Measurements from ENCODE around the gene PRR5. TPM values are rescaled to one million over a fixed set of nuclear protein-coding genes. Genes with fewer than 3 reads are reported as not detected.

The PRR5 gene
- total and polyA plus RNA-seq, 2 donors: 5.9 to 16.2 TPM

- no peaks in the 10 kb centered on the region for H3K36me3 ChIP-seq (ENCODE audit: control insufficient read depth in 2 of 2, insufficient read depth in 2 of 2, low read length in 1 of 2)
- DNase-seq (ENCODE audit: low read depth in 6 of 9, low spot score in 9 of 9): no peak
- H3K27ac ChIP-seq (ENCODE audit: low read depth in 1 of 2, low read length in 1 of 2): no peak overlapping the region
- H3K27me3 ChIP-seq (ENCODE audit: control insufficient read depth in 2 of 2, insufficient read depth in 1 of 2, low read length in 1 of 2): no peaks in the 10 kb centered on the region
- H3K9me3 ChIP-seq (ENCODE audit: control insufficient read depth in 2 of 2, insufficient read depth in 1 of 2, low read length in 1 of 2): no peaks in the 10 kb centered on the region
- peaks cover 0 to 12% of the 10 kb centered on the region in 2 donors for H3K4me1 ChIP-seq (ENCODE audit: control insufficient read depth in 2 of 2, insufficient read depth in 2 of 2, low read length in 2 of 2)
- 97% methylated on average over 9 of the region's 9 CpGs for WGBS
- H3K4me3 ChIP-seq (ENCODE audit: low read length in 2 of 2): no peak overlapping the region
Observed at GRCh38 chr22:44693756-44694155, 8.2 kb upstream of the PRR5 start.

GRCh38 chr22:44697423-44698141 is 4.4 kb upstream of the PRR5 start:
- DNase-seq (ENCODE audit: low read depth in 6 of 9, low spot score in 9 of 9): peak in 6 of 9 donors; percentile 69 to 85 (median 76)
- 45% methylated on average over 22 of the region's 22 CpGs for WGBS
- H3K27ac ChIP-seq (ENCODE audit: low read depth in 1 of 2, low read length in 1 of 2): no peak overlapping the region
- H3K27me3 ChIP-seq (ENCODE audit: control insufficient read depth in 2 of 2, insufficient read depth in 1 of 2, low read length in 1 of 2): peaks cover 0 to 5% of the 10 kb centered on the region in 2 donors
- no peaks in the 10 kb centered on the region for H3K9me3 ChIP-seq (ENCODE audit: control insufficient read depth in 2 of 2, insufficient read depth in 1 of 2, low read length in 1 of 2)
- peaks cover 2 to 39% of the 10 kb centered on the region in 2 donors for H3K4me1 ChIP-seq (ENCODE audit: control insufficient read depth in 2 of 2, insufficient read depth in 2 of 2, low read length in 2 of 2)
- no peaks in the 10 kb centered on the region for H3K36me3 ChIP-seq (ENCODE audit: control insufficient read depth in 2 of 2, insufficient read depth in 2 of 2, low read length in 1 of 2)
- H3K4me3 ChIP-seq (ENCODE audit: low read length in 2 of 2): no peak overlapping the region

GRCh38 chr22:44698531-44699421 is 3.2 kb upstream of the PRR5 start:
- H3K27me3 ChIP-seq (ENCODE audit: control insufficient read depth in 2 of 2, insufficient read depth in 1 of 2, low read length in 1 of 2): peaks cover 9 to 11% of the 10 kb centered on the region in 2 donors
- no peak overlapping the region for H3K4me3 ChIP-seq (ENCODE audit: low read length in 2 of 2)
- no peaks in the 10 kb centered on the region for H3K9me3 ChIP-seq (ENCODE audit: control insufficient read depth in 2 of 2, insufficient read depth in 1 of 2, low read length in 1 of 2)
- 89% methylated on average over 23 of the region's 23 CpGs for WGBS
- no peak overlapping the region for H3K27ac ChIP-seq (ENCODE audit: low read depth in 1 of 2, low read length in 1 of 2)
- H3K36me3 ChIP-seq (ENCODE audit: control insufficient read depth in 2 of 2, insufficient read depth in 2 of 2, low read length in 1 of 2): no peaks in the 10 kb centered on the region
- peaks cover 8 to 49% of the 10 kb centered on the region in 2 donors for H3K4me1 ChIP-seq (ENCODE audit: control insufficient read depth in 2 of 2, insufficient read depth in 2 of 2, low read length in 2 of 2)
- DNase-seq (ENCODE audit: low read depth in 6 of 9, low spot score in 9 of 9): no peak

- no peak for DNase-seq (ENCODE audit: low read depth in 6 of 9, low spot score in 9 of 9)
Observed at GRCh38 chr22:44700456-44700855, 1.5 kb upstream of the PRR5 start.

GRCh38 chr22:44701187-44701790 is 715 bp upstream of the PRR5 start:
- 70% methylated on average over 5 of the region's 5 CpGs for WGBS

More at GRCh38 chr22:44700456-44700855, 1.5 kb upstream of the PRR5 start:
- no peak overlapping the region for H3K4me3 ChIP-seq (ENCODE audit: low read length in 2 of 2)
- H3K36me3 ChIP-seq (ENCODE audit: control insufficient read depth in 2 of 2, insufficient read depth in 2 of 2, low read length in 1 of 2): no peaks in the 10 kb centered on the region
- peaks cover 8 to 64% of the 10 kb centered on the region in 2 donors for H3K4me1 ChIP-seq (ENCODE audit: control insufficient read depth in 2 of 2, insufficient read depth in 2 of 2, low read length in 2 of 2)
- 83% methylated on average over 6 of the region's 6 CpGs for WGBS
- peak overlapping the region in 1 of 2 donors; percentile 65 for H3K27ac ChIP-seq (ENCODE audit: low read depth in 1 of 2, low read length in 1 of 2)
- H3K9me3 ChIP-seq (ENCODE audit: control insufficient read depth in 2 of 2, insufficient read depth in 1 of 2, low read length in 1 of 2): no peaks in the 10 kb centered on the region
- H3K27me3 ChIP-seq (ENCODE audit: control insufficient read depth in 2 of 2, insufficient read depth in 1 of 2, low read length in 1 of 2): peaks cover 9 to 11% of the 10 kb centered on the region in 2 donors

GRCh38 chr22:44702479-44703198 is 635 bp downstream of the PRR5 start:
- Histone ChIP-seq H3K36me3 (ENCODE audit: control insufficient read depth in 2 of 2, insufficient read depth in 2 of 2, low read length in 1 of 2) (no peaks in the 10 kb centered on the region), H3K9me3 (ENCODE audit: control insufficient read depth in 2 of 2, insufficient read depth in 1 of 2, low read length in 1 of 2) (no peaks in the 10 kb centered on the region), H3K27ac (ENCODE audit: low read depth in 1 of 2, low read length in 1 of 2) (no peak overlapping the region), H3K27me3 (ENCODE audit: control insufficient read depth in 2 of 2, insufficient read depth in 1 of 2, low read length in 1 of 2) (peaks cover 9 to 11% of the 10 kb centered on the region in 2 donors), H3K4me3 (ENCODE audit: low read length in 2 of 2) (peak overlapping the region; percentile 45 to 69), H3K4me1 (ENCODE audit: control insufficient read depth in 2 of 2, insufficient read depth in 2 of 2, low read length in 2 of 2) (peaks cover 8 to 65% of the 10 kb centered on the region in 2 donors)
- WGBS: under 1% methylated on average over 60 of the region's 60 CpGs
- peak in 2 of 9 donors; percentile 33 to 61 for DNase-seq (ENCODE audit: low read depth in 6 of 9, low spot score in 9 of 9)

More at GRCh38 chr22:44701187-44701790, 715 bp upstream of the PRR5 start:
- Histone ChIP-seq H3K27me3 (ENCODE audit: control insufficient read depth in 2 of 2, insufficient read depth in 1 of 2, low read length in 1 of 2) (peaks cover 9 to 11% of the 10 kb centered on the region in 2 donors), H3K4me3 (ENCODE audit: low read length in 2 of 2) (peak overlapping the region in 1 of 2 donors; percentile 6), H3K36me3 (ENCODE audit: control insufficient read depth in 2 of 2, insufficient read depth in 2 of 2, low read length in 1 of 2) (no peaks in the 10 kb centered on the region), H3K4me1 (ENCODE audit: control insufficient read depth in 2 of 2, insufficient read depth in 2 of 2, low read length in 2 of 2) (peaks cover 8 to 64% of the 10 kb centered on the region in 2 donors), H3K9me3 (ENCODE audit: control insufficient read depth in 2 of 2, insufficient read depth in 1 of 2, low read length in 1 of 2) (no peaks in the 10 kb centered on the region), H3K27ac (ENCODE audit: low read depth in 1 of 2, low read length in 1 of 2) (peak overlapping the region in 1 of 2 donors; percentile 74)
- DNase-seq (ENCODE audit: low read depth in 6 of 9, low spot score in 9 of 9): no peak

- Histone ChIP-seq H3K27ac (ENCODE audit: low read depth in 1 of 2, low read length in 1 of 2) (no peak overlapping the region), H3K4me3 (ENCODE audit: low read length in 2 of 2) (peak overlapping the region; percentile 45 to 69), H3K27me3 (ENCODE audit: control insufficient read depth in 2 of 2, insufficient read depth in 1 of 2, low read length in 1 of 2) (peaks cover 9 to 11% of the 10 kb centered on the region in 2 donors), H3K4me1 (ENCODE audit: control insufficient read depth in 2 of 2, insufficient read depth in 2 of 2, low read length in 2 of 2) (peaks cover 8 to 59% of the 10 kb centered on the region in 2 donors), H3K36me3 (ENCODE audit: control insufficient read depth in 2 of 2, insufficient read depth in 2 of 2, low read length in 1 of 2) (no peaks in the 10 kb centered on the region), H3K9me3 (ENCODE audit: control insufficient read depth in 2 of 2, insufficient read depth in 1 of 2, low read length in 1 of 2) (no peaks in the 10 kb centered on the region)
- 88% methylated on average over 23 of the region's 23 CpGs for WGBS
- DNase-seq (ENCODE audit: low read depth in 6 of 9, low spot score in 9 of 9): no peak
Observed at GRCh38 chr22:44703255-44703870, 1.4 kb downstream of the PRR5 start.
